Activated CD4-positive, alpha-beta memory T cell treated with anti-CD3 and anti-CD28 coated beads, Interleukin-2, amount 10 ng/mL, durations not matched to agents 7 days and 5 days (primary cell): ENCODE data around the gene THSD7A. TPM values are rescaled to one million over a fixed set of nuclear protein-coding genes. Genes with fewer than 3 reads are reported as not detected.

Source experiments
- CTCF ChIA-PET: fragments of 350-600 bp; sonication (Branson Sonifier 250); formaldehyde crosslinking; loops from one replicate; lab custom pipeline; 2021; ENCODE audit warnings: antibody characterized with exemption, inconsistent platforms; lab: Charles Lee
- POLR2A ChIA-PET: fragments of 350-600 bp; sonication (Branson Sonifier 250); formaldehyde crosslinking; loops from one replicate; lab custom pipeline; 2021; ENCODE audit warnings: antibody characterized with exemption; lab: Charles Lee
- DNase-seq: peaks from one replicate; pipeline ENCODE4 v3.0.0-alpha.2; 2020
- H3K27ac Mint-ChIP-seq: one replicate; pipeline ENCODE4 v1.8.0; 2021; ENCODE audit warnings: mild to moderate bottlenecking, mixed read lengths
- H3K27me3 Mint-ChIP-seq: one replicate; pipeline ENCODE4 v1.8.0; 2021; ENCODE audit warnings: mixed read lengths
- H3K36me3 Mint-ChIP-seq: one replicate; pipeline ENCODE4 v1.8.0; 2021; ENCODE audit warnings: low read depth, mixed read lengths
- H3K4me1 Mint-ChIP-seq: one replicate; pipeline ENCODE4 v1.8.0; 2021; ENCODE audit warnings: mixed read lengths
- H3K4me3 Mint-ChIP-seq: one replicate; pipeline ENCODE4 v1.8.0; 2021; ENCODE audit warnings: mild to moderate bottlenecking, mixed read lengths
- H3K9me3 Mint-ChIP-seq: one replicate; pipeline ENCODE4 v1.8.0; 2021; ENCODE audit warnings: mixed read lengths
- total RNA-seq, 2 experiments: library from RNA; stranded (reverse); gene quantifications; one replicate each; pipeline ENCODE4 v1.2.3, GENCODE V29; 2021

The THSD7A gene
- total RNA-seq, 2 experiments from 2014 or later: not detected

GRCh38 chr7:11613292-11613930 lies 218.6 kb downstream of the THSD7A start:
- no peaks in the 10 kb centered on the region for H3K4me1 Mint-ChIP-seq
- H3K4me3 Mint-ChIP-seq: no peak overlapping the region
- no peaks in the 10 kb centered on the region for H3K36me3 Mint-ChIP-seq
- ChIA-PET POLR2A (no interaction called here), CTCF (no interaction called here)
- DNase-seq: no peak
- H3K9me3 Mint-ChIP-seq: no peaks in the 10 kb centered on the region
- H3K27ac Mint-ChIP-seq: no peak overlapping the region
- H3K27me3 Mint-ChIP-seq: no peaks in the 10 kb centered on the region

- H3K9me3 Mint-ChIP-seq: no peaks in the 10 kb centered on the region
- H3K27me3 Mint-ChIP-seq: no peaks in the 10 kb centered on the region
- H3K36me3 Mint-ChIP-seq: no peaks in the 10 kb centered on the region
- CTCF ChIA-PET: no interaction called here
- DNase-seq: no peak
- H3K27ac Mint-ChIP-seq: no peak overlapping the region
- H3K4me1 Mint-ChIP-seq: no peaks in the 10 kb centered on the region
- POLR2A ChIA-PET: no interaction called here
- no peak overlapping the region for H3K4me3 Mint-ChIP-seq
These were observed 219.3 kb downstream of the THSD7A start for GRCh38 chr7:11612737-11613136.

GRCh38 chr7:11609096-11609670 lies 222.8 kb downstream of the THSD7A start:
- H3K27ac Mint-ChIP-seq: no peak overlapping the region
- H3K36me3 Mint-ChIP-seq: no peaks in the 10 kb centered on the region
- no peaks in the 10 kb centered on the region for H3K4me1 Mint-ChIP-seq
- CTCF ChIA-PET: no interaction called here
- no peaks in the 10 kb centered on the region for H3K9me3 Mint-ChIP-seq
- no peak overlapping the region for H3K4me3 Mint-ChIP-seq
- H3K27me3 Mint-ChIP-seq: no peaks in the 10 kb centered on the region
- POLR2A ChIA-PET: no interaction called here
- DNase-seq: no peak

GRCh38 chr7:11607686-11608085 lies 224.3 kb downstream of the THSD7A start:
- Mint-ChIP-seq H3K36me3 (no peaks in the 10 kb centered on the region), H3K27me3 (no peaks in the 10 kb centered on the region), H3K27ac (no peak overlapping the region), H3K4me3 (no peak overlapping the region), H3K9me3 (no peaks in the 10 kb centered on the region), H3K4me1 (no peaks in the 10 kb centered on the region)
- DNase-seq: no peak
- CTCF ChIA-PET: no interaction called here
- POLR2A ChIA-PET: no interaction called here

GRCh38 chr7:11605749-11606148 lies 226.2 kb downstream of the THSD7A start:
- H3K27ac Mint-ChIP-seq: no peak overlapping the region
- H3K36me3 Mint-ChIP-seq: no peaks in the 10 kb centered on the region
- ChIA-PET CTCF (no interaction called here), POLR2A (no interaction called here)
- H3K27me3 Mint-ChIP-seq: no peaks in the 10 kb centered on the region
- peaks cover 8% of the 10 kb centered on the region for H3K9me3 Mint-ChIP-seq
- no peaks in the 10 kb centered on the region for H3K4me1 Mint-ChIP-seq
- H3K4me3 Mint-ChIP-seq: no peak overlapping the region
- no peak for DNase-seq

GRCh38 chr7:11604505-11604904 lies 227.5 kb downstream of the THSD7A start:
- Mint-ChIP-seq H3K27ac (no peak overlapping the region), H3K4me1 (no peaks in the 10 kb centered on the region), H3K4me3 (no peak overlapping the region), H3K9me3 (peaks cover 11% of the 10 kb centered on the region), H3K36me3 (no peaks in the 10 kb centered on the region), H3K27me3 (no peaks in the 10 kb centered on the region)
- no peak for DNase-seq
- ChIA-PET POLR2A (no interaction called here), CTCF (no interaction called here)

GRCh38 chr7:11601761-11602160 lies 230.2 kb downstream of the THSD7A start:
- Mint-ChIP-seq H3K4me1 (no peaks in the 10 kb centered on the region), H3K36me3 (no peaks in the 10 kb centered on the region), H3K9me3 (peaks cover 16% of the 10 kb centered on the region), H3K27ac (no peak overlapping the region), H3K4me3 (no peak overlapping the region), H3K27me3 (no peaks in the 10 kb centered on the region)
- CTCF ChIA-PET: no interaction called here
- no peak for DNase-seq
- POLR2A ChIA-PET: no interaction called here

- H3K9me3 Mint-ChIP-seq: peaks cover 3% of the 10 kb centered on the region
- ChIA-PET POLR2A (no interaction called here), CTCF (no interaction called here)
- no peaks in the 10 kb centered on the region for H3K4me1 Mint-ChIP-seq
- no peak for DNase-seq
- no peak overlapping the region for H3K27ac Mint-ChIP-seq
- no peaks in the 10 kb centered on the region for H3K36me3 Mint-ChIP-seq
- H3K4me3 Mint-ChIP-seq: no peak overlapping the region
- no peaks in the 10 kb centered on the region for H3K27me3 Mint-ChIP-seq
These were observed 238.7 kb downstream of the THSD7A start for GRCh38 chr7:11593322-11593721.

GRCh38 chr7:11592699-11593098 lies 239.3 kb downstream of the THSD7A start:
- no peak for DNase-seq
- CTCF ChIA-PET: no interaction called here
- no peak overlapping the region for H3K27ac Mint-ChIP-seq
- no peak overlapping the region for H3K4me3 Mint-ChIP-seq
- H3K9me3 Mint-ChIP-seq: no peaks in the 10 kb centered on the region
- no peaks in the 10 kb centered on the region for H3K36me3 Mint-ChIP-seq
- POLR2A ChIA-PET: no interaction called here
- no peaks in the 10 kb centered on the region for H3K4me1 Mint-ChIP-seq
- no peaks in the 10 kb centered on the region for H3K27me3 Mint-ChIP-seq

- CTCF ChIA-PET: no interaction called here
- no peak for DNase-seq
- Mint-ChIP-seq H3K27me3 (no peaks in the 10 kb centered on the region), H3K36me3 (no peaks in the 10 kb centered on the region), H3K27ac (no peak overlapping the region), H3K9me3 (no peaks in the 10 kb centered on the region), H3K4me3 (no peak overlapping the region), H3K4me1 (no peaks in the 10 kb centered on the region)
- POLR2A ChIA-PET: no interaction called here
These were observed 240.1 kb downstream of the THSD7A start for GRCh38 chr7:11591943-11592342.

- Mint-ChIP-seq H3K27ac (no peak overlapping the region), H3K36me3 (no peaks in the 10 kb centered on the region), H3K4me1 (no peaks in the 10 kb centered on the region), H3K27me3 (no peaks in the 10 kb centered on the region), H3K9me3 (no peaks in the 10 kb centered on the region), H3K4me3 (no peak overlapping the region)
- ChIA-PET POLR2A (no interaction called here), CTCF (no interaction called here)
- DNase-seq: no peak
These were observed 240.9 kb downstream of the THSD7A start for GRCh38 chr7:11591055-11591633.

- H3K27ac Mint-ChIP-seq: no peak overlapping the region
- CTCF ChIA-PET: no interaction called here
- H3K4me1 Mint-ChIP-seq: no peaks in the 10 kb centered on the region
- H3K9me3 Mint-ChIP-seq: no peaks in the 10 kb centered on the region
- no peaks in the 10 kb centered on the region for H3K36me3 Mint-ChIP-seq
- H3K4me3 Mint-ChIP-seq: no peak overlapping the region
- POLR2A ChIA-PET: no interaction called here
- H3K27me3 Mint-ChIP-seq: no peaks in the 10 kb centered on the region
- DNase-seq: no peak
These were observed 242.7 kb downstream of the THSD7A start for GRCh38 chr7:11589251-11589650.

GRCh38 chr7:11587814-11588213 lies 244.2 kb downstream of the THSD7A start:
- H3K4me3 Mint-ChIP-seq: no peak overlapping the region
- DNase-seq: no peak
- ChIA-PET CTCF (no interaction called here), POLR2A (no interaction called here)
- no peaks in the 10 kb centered on the region for H3K9me3 Mint-ChIP-seq
- H3K27me3 Mint-ChIP-seq: no peaks in the 10 kb centered on the region
- no peaks in the 10 kb centered on the region for H3K4me1 Mint-ChIP-seq
- no peak overlapping the region for H3K27ac Mint-ChIP-seq
- H3K36me3 Mint-ChIP-seq: no peaks in the 10 kb centered on the region

- DNase-seq: no peak
- POLR2A ChIA-PET: no interaction called here
- CTCF ChIA-PET: no interaction called here
- no peak overlapping the region for H3K4me3 Mint-ChIP-seq
- no peak overlapping the region for H3K27ac Mint-ChIP-seq
- no peaks in the 10 kb centered on the region for H3K4me1 Mint-ChIP-seq
- no peaks in the 10 kb centered on the region for H3K9me3 Mint-ChIP-seq
- H3K27me3 Mint-ChIP-seq: no peaks in the 10 kb centered on the region
- H3K36me3 Mint-ChIP-seq: no peaks in the 10 kb centered on the region
These were observed 244.9 kb downstream of the THSD7A start for GRCh38 chr7:11587048-11587447.
